Neural cell (in vitro differentiated cells): ENCODE measurements around the gene AXIN1. TPM values are rescaled to one million over a fixed set of nuclear protein-coding genes. Genes with fewer than 3 reads are reported as not detected.

Source experiments
- H2AFZ ChIP-seq: fragments of 200-600, 300-800 bp; sonication (generic), shearing (Covaris generic); 2 replicates; pipeline ENCODE4 v1.6.0; 2014; ENCODE audit warnings: low read depth, mild to moderate bottlenecking, antibody characterized with exemption, low read length, moderate library complexity
- H3F3A ChIP-seq: fragments of 200-600 bp; shearing (Covaris generic); 2 replicates; pipeline ENCODE4 v1.6.1; 2016; ENCODE audit warnings: mild to moderate bottlenecking, moderate library complexity, mixed read lengths, antibody characterized with exemption, low read length; ENCODE audit not compliant: insufficient read depth, poor library complexity, severe bottlenecking
- H3K27ac ChIP-seq: fragments of 200-600, 300-800 bp; sonication (generic), shearing (Covaris generic); 2 replicates; pipeline ENCODE4 v1.5.1; 2014; ENCODE audit warnings: mild to moderate bottlenecking, low read length, moderate library complexity
- H3K27me3 ChIP-seq: fragments of 300-800, 200-600 bp; sonication (generic), shearing (Covaris generic); 2 replicates; pipeline ENCODE4 v1.6.0; 2014; ENCODE audit warnings: mild to moderate bottlenecking, low read depth, low read length, moderate library complexity; ENCODE audit not compliant: insufficient read depth
- H3K36me3 ChIP-seq: fragments of 300-800, 200-600 bp; sonication (generic), shearing (Covaris generic); 2 replicates; pipeline ENCODE4 v1.5.1; 2014; ENCODE audit warnings: mild to moderate bottlenecking, antibody characterized with exemption, low read length, moderate library complexity; ENCODE audit not compliant: insufficient read depth
- H3K4me2 ChIP-seq: fragments of 300-800, 200-600 bp; sonication (generic), shearing (Covaris generic); 2 replicates; pipeline ENCODE4 v1.6.0; 2014; ENCODE audit warnings: mild to moderate bottlenecking, low read length
- H3K4me3 ChIP-seq: fragments of 300-800, 200-600 bp; sonication (generic), shearing (Covaris generic); 2 replicates; pipeline ENCODE4 v1.5.1; 2014; ENCODE audit warnings: mild to moderate bottlenecking, low read length, moderate library complexity
- H3K79me2 ChIP-seq: fragments of 200-600 bp; shearing (Covaris generic); replicated peaks from 2 replicates; pipeline ENCODE4 v1.6.0; 2014; ENCODE audit warnings: mild to moderate bottlenecking, low read length, moderate library complexity; ENCODE audit not compliant: insufficient read depth
- H3K9ac ChIP-seq: fragments of 300-800, 200-600 bp; sonication (generic), shearing (Covaris generic); 2 replicates; pipeline ENCODE4 v1.6.1; 2016; ENCODE audit warnings: mild to moderate bottlenecking, low read length, mixed read lengths
- H3K9me2 ChIP-seq: fragments of 200-600 bp; shearing (Covaris generic); 2 replicates; pipeline ENCODE4 v1.6.1; 2016; ENCODE audit warnings: mild to moderate bottlenecking, low read length, mixed read lengths; ENCODE audit not compliant: insufficient read depth
- H3K9me3 ChIP-seq: fragments of 200-600, 300-800 bp; sonication (generic), shearing (Covaris generic); 2 replicates; pipeline ENCODE4 v1.6.1; 2016; ENCODE audit warnings: mild to moderate bottlenecking, mixed run types, low read length, moderate library complexity, mixed read lengths
- H4K20me1 ChIP-seq: fragments of 200-600 bp; shearing (Covaris generic); 2 replicates; pipeline ENCODE4 v1.6.1; 2016; ENCODE audit warnings: mild to moderate bottlenecking, mixed run types; ENCODE audit not compliant: insufficient read depth
- CTCF ChIP-seq: fragments of 450-650 bp; IDR thresholded peaks from 2 replicates; pipeline ENCODE4 v1.5.1; 2014; ENCODE audit warnings: antibody characterized with exemption, mild to moderate bottlenecking, moderate library complexity; ENCODE audit not compliant: poor library complexity, severe bottlenecking
- EP300 ChIP-seq: fragments of 450-650 bp; conservative IDR thresholded peaks from 2 replicates; pipeline ENCODE4 v1.6.1; 2014; ENCODE audit warnings: antibody characterized with exemption, mild to moderate bottlenecking, moderate library complexity; ENCODE audit not compliant: poor library complexity, severe bottlenecking
- EZH2 ChIP-seq: fragments of 200-600, 300-800 bp; shearing (Covaris generic), sonication (generic); IDR thresholded peaks from 2 replicates; pipeline ENCODE4 v1.6.1; 2014; ENCODE audit warnings: antibody characterized with exemption, low read length, borderline replicate concordance, mild to moderate bottlenecking; ENCODE audit not compliant: insufficient read depth, poor library complexity, severe bottlenecking
- MXI1 ChIP-seq: fragments of 450-650 bp; conservative IDR thresholded peaks from 2 replicates; pipeline ENCODE4 v1.6.1; 2014; ENCODE audit warnings: antibody characterized with exemption, mild to moderate bottlenecking; ENCODE audit not compliant: poor library complexity, severe bottlenecking
- POLR2AphosphoS5 ChIP-seq: IDR thresholded peaks from 2 replicates; pipeline ENCODE4 v1.6.1; 2012
- RAD21 ChIP-seq: fragments of 450-650 bp; conservative IDR thresholded peaks from 2 replicates; pipeline ENCODE4 v1.6.1; 2014; ENCODE audit warnings: antibody characterized with exemption, mild to moderate bottlenecking, moderate library complexity
- REST ChIP-seq: IDR thresholded peaks from 2 replicates; pipeline ENCODE4 v1.6.1; 2012; ENCODE audit warnings: borderline replicate concordance
- SMC3 ChIP-seq: fragments of 450-650 bp; conservative IDR thresholded peaks from 2 replicates; pipeline ENCODE4 v1.6.1; 2014; ENCODE audit warnings: antibody characterized with exemption, mild to moderate bottlenecking, moderate library complexity; ENCODE audit not compliant: poor library complexity
- TAF1 ChIP-seq: IDR thresholded peaks from 2 replicates; pipeline ENCODE4 v1.6.1; 2012; ENCODE audit warnings: low read depth
- polyA plus RNA-seq: library from polyadenylated mRNA; depleted of rRNA; stranded (reverse); fragments of >200 nt; gene quantifications from 2 replicates; pipeline ENCODE4 v1.2.3, GENCODE V29; 2014

AXIN1 gene
- polyA plus RNA-seq, 1 donor from 2014 or later, result 30.5 TPM

GRCh38 chr16:379961-380761, 27.6 kb upstream of the AXIN1 start:
- TF ChIP-seq POLR2AphosphoS5 (no peak), REST (no peak), EZH2 (no peak), TAF1 (no peak), EP300 (no peak), CTCF (no peak), MXI1 (no peak), RAD21 (no peak), SMC3 (no peak)
- Histone ChIP-seq H3K4me3 (peak overlapping the region; percentile 95), H3F3A (no peaks in the 10 kb centered on the region), H3K36me3 (no peaks in the 10 kb centered on the region), H3K9me3 (no peaks in the 10 kb centered on the region), H4K20me1 (peaks cover 4% of the 10 kb centered on the region), H3K27ac (no peak overlapping the region), H3K9ac (peak overlapping the region; percentile 73), H3K4me2 (no peak overlapping the region), H3K9me2 (no peaks in the 10 kb centered on the region), H3K27me3 (no peaks in the 10 kb centered on the region), H2AFZ (no peak overlapping the region), H3K79me2 (peaks cover 6% of the 10 kb centered on the region)

GRCh38 chr16:379183-379960, 26.8 kb upstream of the AXIN1 start:
- H2AFZ ChIP-seq, result no peak overlapping the region
- no peak overlapping the region for H3K9ac ChIP-seq
- H3K9me3 ChIP-seq, result no peaks in the 10 kb centered on the region
- H3K4me2 ChIP-seq, result no peak overlapping the region
- no peak for TF ChIP-seq CTCF
- TF ChIP-seq RAD21, result no peak
- TF ChIP-seq EP300, result no peak
- TF ChIP-seq EZH2, result no peak
- no peak for TF ChIP-seq POLR2AphosphoS5
- no peak for TF ChIP-seq TAF1
- TF ChIP-seq MXI1, result no peak
- TF ChIP-seq REST, result no peak
- TF ChIP-seq SMC3, result no peak
- H3K27me3 ChIP-seq, result no peaks in the 10 kb centered on the region
- H3K4me3 ChIP-seq, result no peak overlapping the region
- no peaks in the 10 kb centered on the region for H3F3A ChIP-seq
- peaks cover 6% of the 10 kb centered on the region for H3K79me2 ChIP-seq
- H3K36me3 ChIP-seq, result no peaks in the 10 kb centered on the region
- H4K20me1 ChIP-seq, result peaks cover 4% of the 10 kb centered on the region
- H3K27ac ChIP-seq, result no peak overlapping the region
- H3K9me2 ChIP-seq, result no peaks in the 10 kb centered on the region
